HL-60 (cell line): Measurements from ENCODE around the gene CTDNEP1.

Source experiments
- DNase-seq, 2 experiments: peaks; one replicate each; pipeline ENCODE4 v3.0.0-alpha.2; 2010 to 2020; ENCODE audit warnings: low read depth in 1 of 2, low spot score in 1 of 2
- H3K27ac ChIP-seq: fragments of 250-450 bp; sonication (Bioruptor Pico); replicated peaks from 2 replicates; pipeline ENCODE4 v1.5.1; 2020; ENCODE audit warnings: mild to moderate bottlenecking, moderate library complexity
- H3K27me3 ChIP-seq: fragments of 250-450 bp; sonication (Bioruptor Pico); 2 replicates; pipeline ENCODE4 v1.5.1; 2021; ENCODE audit warnings: mild to moderate bottlenecking, moderate library complexity; ENCODE audit not compliant: insufficient read depth, poor library complexity, severe bottlenecking
- H3K4me3 ChIP-seq: replicated peaks from 2 replicates; pipeline ENCODE4 v1.5.1; 2011; ENCODE audit warnings: mild to moderate bottlenecking, control low read depth, low read length; ENCODE audit not compliant: insufficient read depth
- CTCF ChIP-seq: IDR thresholded peaks from one replicate; pipeline ENCODE4 v1.5.1; 2011; ENCODE audit warnings: low read length, control low read depth, inconsistent platforms; ENCODE audit not compliant: insufficient read depth
- GABPA ChIP-seq: IDR thresholded peaks from 2 replicates; pipeline ENCODE4 v1.6.1; 2012; ENCODE audit warnings: low read depth
- POLR2AphosphoS5 ChIP-seq: IDR thresholded peaks from 2 replicates; pipeline ENCODE4 v1.6.1; 2012; ENCODE audit warnings: low read depth
- REST ChIP-seq: IDR thresholded peaks from 2 replicates; pipeline ENCODE4 v1.6.1; 2012; ENCODE audit warnings: low read depth; ENCODE audit not compliant: insufficient replicate concordance
- SPI1 ChIP-seq: IDR thresholded peaks from 2 replicates; pipeline ENCODE4 v1.6.1; 2012; ENCODE audit warnings: low read depth, mild to moderate bottlenecking, borderline replicate concordance

Gene CTDNEP1

GRCh38 chr17:7208027-7208571, 43.4 kb downstream of the CTDNEP1 start:
- TF ChIP-seq GABPA (no peak), POLR2AphosphoS5 (no peak), REST (no peak), CTCF (no peak), SPI1 (no peak)
- Histone ChIP-seq H3K27ac (no peak overlapping the region), H3K27me3 (no peaks in the 10 kb centered on the region), H3K4me3 (no peak overlapping the region)
- no peak for DNase-seq

- DNase-seq = no peak
- TF ChIP-seq GABPA (no peak), CTCF (no peak), SPI1 (no peak), POLR2AphosphoS5 (no peak), REST (no peak)
- H3K4me3 ChIP-seq = no peak overlapping the region
- H3K27ac ChIP-seq = no peak overlapping the region
- H3K27me3 ChIP-seq = no peaks in the 10 kb centered on the region
Measured at GRCh38 chr17:7207120-7208001, 44.2 kb downstream of the CTDNEP1 start.

GRCh38 chr17:7205561-7205960, 46.0 kb downstream of the CTDNEP1 start:
- TF ChIP-seq POLR2AphosphoS5 (no peak), SPI1 (no peak), REST (no peak), GABPA (no peak), CTCF (no peak)
- Histone ChIP-seq H3K27ac (no peak overlapping the region), H3K27me3 (no peaks in the 10 kb centered on the region), H3K4me3 (no peak overlapping the region)
- DNase-seq = no peak
